Activated B cell treated with CpG ODN at 0.5 μM for 24 hours (primary cell): ENCODE measurements around the gene PHTF2. TPM values are rescaled to one million over a fixed set of nuclear protein-coding genes. Genes with fewer than 3 reads are reported as not detected.

Experiments used
- ATAC-seq: fragments of 200-7000 bp; cut with Tn5 transposase; one replicate; pipeline ENCODE4 v1.10.0; 2021; ENCODE audit warnings: low read depth, mild to moderate bottlenecking, moderate library complexity
- CTCF ChIA-PET: fragments of 350-600 bp; sonication (Branson Sonifier 250); formaldehyde crosslinking; loops from one replicate; lab custom pipeline; 2021; ENCODE audit warnings: antibody characterized with exemption; lab: Charles Lee
- POLR2A ChIA-PET: fragments of 350-600 bp; sonication (Branson Sonifier 250); formaldehyde crosslinking; loops from one replicate; lab custom pipeline; 2021; ENCODE audit warnings: antibody characterized with exemption; lab: Charles Lee
- DNase-seq: peaks from one replicate; pipeline ENCODE4 v3.0.0; 2022
- H3K27ac Mint-ChIP-seq: one replicate; pipeline ENCODE4 v1.8.0; 2020; ENCODE audit warnings: mixed read lengths
- H3K27me3 Mint-ChIP-seq: one replicate; pipeline ENCODE4 v1.8.0; 2021; ENCODE audit warnings: mixed read lengths
- H3K36me3 Mint-ChIP-seq: one replicate; pipeline ENCODE4 v1.8.0; 2021; ENCODE audit warnings: low read depth, mixed read lengths
- H3K4me1 Mint-ChIP-seq: one replicate; pipeline ENCODE4 v1.8.0; 2021; ENCODE audit warnings: mixed read lengths
- H3K4me3 Mint-ChIP-seq: one replicate; pipeline ENCODE4 v1.8.0; 2020; ENCODE audit warnings: mild to moderate bottlenecking, mixed read lengths
- H3K9me3 Mint-ChIP-seq: one replicate; pipeline ENCODE4 v1.8.0; 2020; ENCODE audit warnings: mixed read lengths
- intact Hi-C: fragments of 100-400 bp; cut with micrococcal nuclease; formaldehyde crosslinking; loops from one replicate; pipeline ENCODE4 v1.15.1; 2024
- total RNA-seq: library from RNA; stranded (reverse); gene quantifications from 2 replicates; pipeline ENCODE4 v1.2.3, GENCODE V29; 2022
- TF ChIP-seq, protein P1 (sequence below): fragments of 200-600 bp; IDR thresholded peaks from one replicate; pipeline ENCODE4 v1.8.0; 2022; ENCODE audit warnings: antibody characterized with exemption, mild to moderate bottlenecking

The PHTF2 gene
- total RNA-seq, 1 donor from 2014 or later: 38.9 TPM

DNA sequence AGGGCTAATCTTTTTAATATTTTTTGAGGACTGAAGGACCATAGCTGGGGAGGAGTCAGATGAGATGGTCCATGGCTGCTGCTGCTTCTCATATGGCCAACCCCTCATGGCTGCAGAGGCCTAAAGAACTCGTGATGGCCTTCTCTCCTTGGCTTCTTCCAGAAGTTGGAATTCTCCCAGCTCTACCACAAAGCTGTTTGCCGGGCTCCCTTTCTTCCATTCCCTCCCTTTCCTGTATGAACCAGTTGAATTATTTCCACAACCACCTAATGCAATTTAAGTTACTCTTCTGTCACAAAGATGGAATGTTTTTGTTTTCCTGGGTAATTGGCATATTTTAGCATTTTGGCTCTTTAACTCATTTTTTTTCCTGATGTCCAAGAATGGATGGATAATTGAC is 80.7 kb downstream of the PHTF2 start:
- H3K27me3 Mint-ChIP-seq: no peaks in the 10 kb centered on the region
- intact Hi-C loops: no loop called here
- H3K4me3 Mint-ChIP-seq: no peak overlapping the region
- POLR2A ChIA-PET: no interaction called here
- H3K27ac Mint-ChIP-seq: no peak overlapping the region
- DNase-seq: no peak
- peaks cover 37% of the 10 kb centered on the region for H3K36me3 Mint-ChIP-seq
- TF ChIP-seq, protein P1, sequence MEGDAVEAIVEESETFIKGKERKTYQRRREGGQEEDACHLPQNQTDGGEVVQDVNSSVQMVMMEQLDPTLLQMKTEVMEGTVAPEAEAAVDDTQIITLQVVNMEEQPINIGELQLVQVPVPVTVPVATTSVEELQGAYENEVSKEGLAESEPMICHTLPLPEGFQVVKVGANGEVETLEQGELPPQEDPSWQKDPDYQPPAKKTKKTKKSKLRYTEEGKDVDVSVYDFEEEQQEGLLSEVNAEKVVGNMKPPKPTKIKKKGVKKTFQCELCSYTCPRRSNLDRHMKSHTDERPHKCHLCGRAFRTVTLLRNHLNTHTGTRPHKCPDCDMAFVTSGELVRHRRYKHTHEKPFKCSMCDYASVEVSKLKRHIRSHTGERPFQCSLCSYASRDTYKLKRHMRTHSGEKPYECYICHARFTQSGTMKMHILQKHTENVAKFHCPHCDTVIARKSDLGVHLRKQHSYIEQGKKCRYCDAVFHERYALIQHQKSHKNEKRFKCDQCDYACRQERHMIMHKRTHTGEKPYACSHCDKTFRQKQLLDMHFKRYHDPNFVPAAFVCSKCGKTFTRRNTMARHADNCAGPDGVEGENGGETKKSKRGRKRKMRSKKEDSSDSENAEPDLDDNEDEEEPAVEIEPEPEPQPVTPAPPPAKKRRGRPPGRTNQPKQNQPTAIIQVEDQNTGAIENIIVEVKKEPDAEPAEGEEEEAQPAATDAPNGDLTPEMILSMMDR: no peak
- ATAC-seq: no peak
- CTCF ChIA-PET: interaction anchor here (1.0 kb wide), 1 partner anchor 228 kb away, joined by 3 read pairs; no protein-coding TSS in a partner anchor
- no peaks in the 10 kb centered on the region for H3K9me3 Mint-ChIP-seq
- H3K4me1 Mint-ChIP-seq: peaks cover 36% of the 10 kb centered on the region

DNA sequence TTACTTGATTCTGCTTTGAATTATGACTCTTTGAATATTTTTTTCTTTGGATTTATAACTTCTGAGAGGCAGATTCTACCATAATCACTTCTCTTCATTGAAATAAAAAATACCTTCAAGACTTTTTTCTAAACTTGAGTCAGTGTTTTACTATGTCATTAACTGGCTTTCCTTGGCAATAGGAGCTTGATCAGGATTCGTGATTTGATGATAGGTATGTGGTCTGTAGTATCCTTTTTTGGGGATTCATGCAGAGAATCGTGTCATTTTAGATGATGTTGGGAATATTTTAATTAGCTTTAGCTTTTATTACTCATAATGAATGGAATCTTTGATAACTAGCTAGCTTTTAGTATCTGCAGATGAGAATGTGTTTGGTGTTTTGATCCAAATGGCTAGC is 83.3 kb downstream of the PHTF2 start:
- H3K36me3 Mint-ChIP-seq: peaks cover 31% of the 10 kb centered on the region
- no peak for ATAC-seq
- peaks cover 39% of the 10 kb centered on the region for H3K4me1 Mint-ChIP-seq
- intact Hi-C loops: loop anchor here (2.0 kb wide), 1 partner anchor 15 kb away; no protein-coding TSS in a partner anchor
- H3K27ac Mint-ChIP-seq: no peak overlapping the region
- TF ChIP-seq, protein P1: no peak
- ChIA-PET CTCF (no interaction called here), POLR2A (no interaction called here)
- DNase-seq: no peak
- no peak overlapping the region for H3K4me3 Mint-ChIP-seq
- no peaks in the 10 kb centered on the region for H3K9me3 Mint-ChIP-seq
- no peaks in the 10 kb centered on the region for H3K27me3 Mint-ChIP-seq

DNA sequence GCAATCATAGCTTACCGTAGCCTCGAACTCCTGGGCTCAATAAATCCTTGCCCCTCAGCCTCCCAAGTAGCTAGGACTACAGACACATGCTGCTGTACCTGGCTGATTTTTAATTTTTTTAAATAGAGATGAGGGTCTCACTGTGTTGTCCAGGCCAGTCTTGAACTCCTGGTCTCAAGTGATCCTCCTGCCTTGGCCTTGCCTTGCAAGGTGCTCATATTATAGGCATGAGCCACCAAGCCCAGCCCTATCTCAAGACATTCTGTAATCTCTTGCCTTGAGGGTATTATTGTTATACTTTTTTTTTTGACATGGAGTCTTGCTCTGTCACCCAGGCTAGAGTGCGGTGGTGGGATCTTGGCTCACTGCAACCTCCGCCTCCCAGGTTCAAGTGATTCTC is 86.6 kb downstream of the PHTF2 start:
- ATAC-seq (no peak), DNase-seq (no peak)
- no peaks in the 10 kb centered on the region for H3K27me3 Mint-ChIP-seq
- H3K9me3 Mint-ChIP-seq: no peaks in the 10 kb centered on the region
- ChIA-PET CTCF (no interaction called here), POLR2A (interaction anchor here (0.5 kb wide), 1 partner anchor 25 kb away, joined by 5 read pairs; no protein-coding TSS in a partner anchor)
- peaks cover 26% of the 10 kb centered on the region for H3K36me3 Mint-ChIP-seq
- no peak overlapping the region for H3K27ac Mint-ChIP-seq
- intact Hi-C loops: no loop called here
- TF ChIP-seq, protein P1: no peak
- H3K4me3 Mint-ChIP-seq: no peak overlapping the region
- peaks cover 42% of the 10 kb centered on the region for H3K4me1 Mint-ChIP-seq

DNA sequence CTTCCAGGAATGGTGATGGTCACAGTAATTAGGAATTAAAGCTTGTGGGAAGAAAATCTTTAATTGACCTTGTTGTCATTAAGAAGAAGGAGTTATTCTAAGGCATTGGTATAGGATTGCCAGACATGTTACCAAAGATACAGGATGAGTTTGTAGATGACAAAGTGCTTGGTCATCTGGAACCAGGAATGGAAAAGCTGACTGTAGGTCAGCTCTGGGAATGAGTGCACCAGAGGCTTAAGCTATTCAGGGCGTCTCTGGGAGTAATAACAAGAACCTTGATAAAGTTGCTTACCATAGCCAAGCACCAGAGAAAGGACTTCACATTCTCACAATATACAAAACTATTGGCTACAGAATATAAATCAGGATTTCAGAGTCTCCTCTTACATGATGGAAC is 89.0 kb downstream of the PHTF2 start:
- Mint-ChIP-seq H3K4me3 (no peak overlapping the region), H3K9me3 (no peaks in the 10 kb centered on the region), H3K36me3 (peaks cover 18% of the 10 kb centered on the region), H3K4me1 (peaks cover 45% of the 10 kb centered on the region), H3K27me3 (no peaks in the 10 kb centered on the region), H3K27ac (no peak overlapping the region)
- intact Hi-C loops: no loop called here
- POLR2A ChIA-PET: interaction anchor here (0.7 to 1.2 kb wide), 2 partner anchors 89 to 192 kb away, joined by 3 to 5 read pairs; partner anchors contain the start of genes PHTF2, RSBN1L and TMEM60
- TF ChIP-seq, protein P1: no peak
- CTCF ChIA-PET: no interaction called here
- ATAC-seq (no peak), DNase-seq (no peak)

DNA sequence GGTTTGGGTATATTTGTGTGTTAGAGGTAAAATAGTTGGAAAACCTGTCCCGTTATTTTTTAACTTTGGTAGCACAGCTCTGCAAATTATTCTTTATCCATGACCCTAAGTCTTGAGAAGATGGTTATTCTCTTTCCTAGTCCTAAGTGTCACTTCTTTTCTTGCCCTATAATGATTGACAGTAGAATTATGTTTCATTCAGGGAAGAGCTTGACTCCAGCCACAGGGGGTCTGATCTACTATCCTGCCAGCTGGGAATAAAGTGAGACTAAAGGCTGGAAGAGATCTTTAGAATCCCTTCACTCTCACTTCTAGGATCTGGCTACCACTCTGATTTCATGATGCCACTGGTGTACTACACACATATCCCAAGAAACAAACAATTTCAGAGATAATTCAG is 90.4 kb downstream of the PHTF2 start:
- ChIA-PET POLR2A (no interaction called here), CTCF (no interaction called here)
- ATAC-seq: no peak
- Mint-ChIP-seq H3K36me3 (peaks cover 18% of the 10 kb centered on the region), H3K27me3 (no peaks in the 10 kb centered on the region), H3K4me1 (peaks cover 44% of the 10 kb centered on the region), H3K4me3 (no peak overlapping the region), H3K27ac (no peak overlapping the region), H3K9me3 (no peaks in the 10 kb centered on the region)
- DNase-seq: no peak
- TF ChIP-seq, protein P1: no peak
- intact Hi-C loops: loop anchor here (1.0 kb wide), 1 partner anchor 14 kb away; no protein-coding TSS in a partner anchor
